T-helper 9 cell (primary cell): Measurements from ENCODE around the gene CNPY4.
A peak's percentile ranks its signal among the peaks of the same experiment; 100 is the strongest.
"Not testable (repeated sequence)": the region's sequence is repeated elsewhere in the genome, so short reads cannot be mapped to it uniquely, and the experiment has no call there.

ENCODE experiments used
- DNase-seq: peaks from one replicate; pipeline ENCODE4 v3.0.0-alpha.2; 2020

CNPY4 gene

GRCh38 chr7:100122067-100122466 is 2.6 kb downstream of the CNPY4 start:
- DNase-seq = no peak

GRCh38 chr7:100122568-100122967 is 3.1 kb downstream of the CNPY4 start:
- DNase-seq = no peak

GRCh38 chr7:100124301-100125230 is 5.1 kb downstream of the CNPY4 start:
- DNase-seq = no peak

GRCh38 chr7:100126239-100126930 is 7.0 kb downstream of the CNPY4 start:
- DNase-seq = no peak

- DNase-seq = peak; percentile 90
Measured at GRCh38 chr7:100126931-100127865, 7.8 kb downstream of the CNPY4 start, which contains the start of gene MBLAC1. Gene MBLAC1, plus strand, starts transcription at chr7:100126967. Its CDS starts 429 bp downstream, at chr7:100127396.

GRCh38 chr7:100127866-100128636 is 8.6 kb downstream of the CNPY4 start:
- DNase-seq = no peak

GRCh38 chr7:100128637-100128963 is 9.2 kb downstream of the CNPY4 start:
- no peak for DNase-seq

GRCh38 chr7:100130220-100130607 is 10.8 kb downstream of the CNPY4 start:
- not testable (repeated sequence) for DNase-seq

GRCh38 chr7:100130608-100131453 is 11.4 kb downstream of the CNPY4 start:
- DNase-seq = peak; percentile 89

GRCh38 chr7:100132126-100132525 is 12.7 kb downstream of the CNPY4 start:
- DNase-seq = no peak

- DNase-seq = peak; percentile 53
Measured at GRCh38 chr7:100132697-100133151, 13.3 kb downstream of the CNPY4 start.

GRCh38 chr7:100137851-100138760 is 18.7 kb downstream of the CNPY4 start:
- no peak for DNase-seq

GRCh38 chr7:100141555-100141949 is 22.1 kb downstream of the CNPY4 start:
- DNase-seq = no peak

- no peak for DNase-seq
Measured at GRCh38 chr7:100142461-100142860, 23.0 kb downstream of the CNPY4 start.

- DNase-seq = not testable (repeated sequence)
Measured at GRCh38 chr7:100146350-100146749, 26.9 kb downstream of the CNPY4 start.

- DNase-seq = no peak
Measured at GRCh38 chr7:100147278-100147677, 27.8 kb downstream of the CNPY4 start.

GRCh38 chr7:100148225-100148558 is 28.8 kb downstream of the CNPY4 start:
- no peak for DNase-seq

- DNase-seq = peak; percentile 94
Measured at GRCh38 chr7:100148559-100149328, 29.3 kb downstream of the CNPY4 start, which contains the start of gene LAMTOR4. Gene LAMTOR4, plus strand, starts transcription at chr7:100148918. Its CDS starts 55 bp downstream, at chr7:100148973.

- no peak for DNase-seq
Measured at GRCh38 chr7:100152404-100152803, 33.0 kb downstream of the CNPY4 start.
